Fibroblast of lung (primary cell): ENCODE measurements around the gene HAPLN2.

Experiments
- EZH2 ChIP-seq: IDR thresholded peaks from 2 replicates; pipeline ENCODE4 v1.5.1; 2012; ENCODE audit warnings: low read length, control low read depth, mild to moderate bottlenecking; ENCODE audit errors: missing control alignments
- TF ChIP-seq, protein P1 (sequence below), 2 donors: IDR thresholded peaks in 1 of 2; conservative IDR thresholded peaks in 1 of 2; 1 replicate in 1 of 2; 2 replicates in 1 of 2; pipeline ENCODE4 v1.5.1; 2011 to 2012; ENCODE audit warnings: low read length in 2 of 2, control low read depth in 1 of 2, inconsistent platforms in 1 of 2, low read depth in 1 of 2, mild to moderate bottlenecking in 1 of 2

DNA sequence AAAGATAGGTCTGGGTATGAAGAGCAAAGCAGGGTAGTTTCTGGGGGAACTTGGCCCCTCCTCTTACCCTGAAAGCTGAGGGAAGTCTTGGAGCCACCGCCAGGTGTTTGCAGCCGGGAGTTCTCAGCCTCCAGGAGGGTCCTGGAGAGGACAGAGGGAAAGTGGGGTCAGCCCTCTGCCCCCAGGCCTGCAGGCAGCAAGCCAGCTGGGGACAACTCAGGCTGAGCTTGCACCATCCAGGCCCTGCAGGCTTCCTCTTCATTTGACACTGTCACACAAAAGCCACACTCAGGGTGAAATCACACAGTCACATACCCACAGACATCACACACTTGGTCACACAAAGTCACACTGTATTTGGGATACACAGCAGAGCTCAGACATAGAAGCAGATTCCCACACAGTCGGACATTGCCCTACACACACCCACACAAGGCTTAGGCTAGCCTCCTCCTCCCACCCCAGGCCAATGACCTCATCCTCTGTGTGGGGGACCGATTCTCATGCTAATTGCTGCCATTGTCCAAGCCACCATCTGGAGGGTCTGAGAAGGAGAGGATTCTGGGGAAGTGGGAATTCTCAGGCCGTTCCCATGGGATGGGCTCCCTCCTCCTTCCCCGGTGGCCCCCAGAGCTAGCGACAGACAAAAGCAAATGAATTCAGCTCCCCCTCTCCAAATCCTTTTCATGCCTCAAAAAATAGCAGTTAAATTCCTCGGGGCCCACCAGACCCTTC lies 54.3 kb downstream of the HAPLN2 start:
- TF ChIP-seq, protein P1, sequence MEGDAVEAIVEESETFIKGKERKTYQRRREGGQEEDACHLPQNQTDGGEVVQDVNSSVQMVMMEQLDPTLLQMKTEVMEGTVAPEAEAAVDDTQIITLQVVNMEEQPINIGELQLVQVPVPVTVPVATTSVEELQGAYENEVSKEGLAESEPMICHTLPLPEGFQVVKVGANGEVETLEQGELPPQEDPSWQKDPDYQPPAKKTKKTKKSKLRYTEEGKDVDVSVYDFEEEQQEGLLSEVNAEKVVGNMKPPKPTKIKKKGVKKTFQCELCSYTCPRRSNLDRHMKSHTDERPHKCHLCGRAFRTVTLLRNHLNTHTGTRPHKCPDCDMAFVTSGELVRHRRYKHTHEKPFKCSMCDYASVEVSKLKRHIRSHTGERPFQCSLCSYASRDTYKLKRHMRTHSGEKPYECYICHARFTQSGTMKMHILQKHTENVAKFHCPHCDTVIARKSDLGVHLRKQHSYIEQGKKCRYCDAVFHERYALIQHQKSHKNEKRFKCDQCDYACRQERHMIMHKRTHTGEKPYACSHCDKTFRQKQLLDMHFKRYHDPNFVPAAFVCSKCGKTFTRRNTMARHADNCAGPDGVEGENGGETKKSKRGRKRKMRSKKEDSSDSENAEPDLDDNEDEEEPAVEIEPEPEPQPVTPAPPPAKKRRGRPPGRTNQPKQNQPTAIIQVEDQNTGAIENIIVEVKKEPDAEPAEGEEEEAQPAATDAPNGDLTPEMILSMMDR (conservative IDR thresholded peaks at IDR 0.05 in 1 of 2, IDR thresholded peaks at IDR 0.05 in 1 of 2; ENCODE audit: low read depth in 1 of 2, low read length in 2 of 2), result no peak
- TF ChIP-seq EZH2, result no peak
